PC-3 (cell line): Measurements from ENCODE around the gene CACNA1I. TPM values are rescaled to one million over a fixed set of nuclear protein-coding genes. Genes with fewer than 3 reads are reported as not detected.

Experiments used
- ATAC-seq: fragments of 200-7000 bp; cut with Tn5 transposase; 2 replicates; pipeline ENCODE4 v1.9.1; 2020; ENCODE audit warnings: mild to moderate bottlenecking, moderate library complexity
- BruUV-seq: library from RNA; stranded (reverse); fragments of 400-500 nt; replicated peaks from 2 replicates; lab custom pipeline; 2021; lab: Mats Ljungman, UMichigan
- CTCF ChIA-PET: fragments of 300-600 bp; sonication (Branson Sonifier 250); formaldehyde crosslinking; loops from one replicate; lab custom pipeline; 2022; ENCODE audit warnings: antibody characterized with exemption; lab: Charles Lee
- POLR2A ChIA-PET: fragments of 300-600 bp; sonication (Branson Sonifier 250); formaldehyde crosslinking; loops from one replicate; lab custom pipeline; 2022; ENCODE audit warnings: antibody characterized with exemption; ENCODE audit not compliant: unreplicated experiment; lab: Charles Lee
- DNase-seq: peaks from one replicate; pipeline ENCODE4 v3.0.0-alpha.2; 2015
- H2AFZ ChIP-seq: fragments of 300-600 bp; sonication (generic); 2 replicates; pipeline ENCODE4 v1.6.0; 2016; ENCODE audit warnings: antibody characterized with exemption, low read length
- H3F3A ChIP-seq: fragments of 300-600 bp; sonication (generic); one replicate; pipeline ENCODE4 v1.6.0; 2017; ENCODE audit warnings: antibody characterized with exemption, low read length, control low read depth, mild to moderate bottlenecking; ENCODE audit not compliant: unreplicated experiment
- H3K27ac ChIP-seq: fragments of 300-600 bp; sonication (generic); 2 replicates; pipeline ENCODE4 v1.5.1; 2016; ENCODE audit warnings: mild to moderate bottlenecking, low read length
- H3K27me3 ChIP-seq: fragments of 300-600 bp; sonication (generic); 2 replicates; pipeline ENCODE4 v1.6.1; 2016; ENCODE audit warnings: low read length, mixed read lengths
- H3K36me3 ChIP-seq: fragments of 300-600 bp; sonication (generic); 2 replicates; pipeline ENCODE4 v1.6.1; 2016; ENCODE audit warnings: low read depth, mixed run types, low read length, mixed read lengths
- H3K4me1 ChIP-seq: fragments of 300-600 bp; sonication (generic); 2 replicates; pipeline ENCODE4 v1.5.1; 2016; ENCODE audit warnings: low read length; ENCODE audit not compliant: insufficient read depth
- H3K4me2 ChIP-seq: fragments of 300-600 bp; sonication (generic); 2 replicates; pipeline ENCODE4 v1.6.0; 2016; ENCODE audit warnings: low read length
- H3K4me3 ChIP-seq: fragments of 300-600 bp; sonication (generic); 2 replicates; pipeline ENCODE4 v1.5.1; 2016; ENCODE audit warnings: mild to moderate bottlenecking, low read length, mixed read lengths
- H3K79me2 ChIP-seq: fragments of 300-600 bp; sonication (generic); 2 replicates; pipeline ENCODE4 v1.6.1; 2017; ENCODE audit warnings: low read length, mixed read lengths
- H3K9ac ChIP-seq: fragments of 300-600 bp; sonication (generic); 2 replicates; pipeline ENCODE4 v1.6.0; 2016; ENCODE audit warnings: mild to moderate bottlenecking, low read length
- H3K9me2 ChIP-seq: fragments of 300-600 bp; sonication (generic); replicated peaks from 2 replicates; pipeline ENCODE4 v1.6.1; 2016; ENCODE audit warnings: mixed run types, low read length, mixed read lengths
- H3K9me3 ChIP-seq: fragments of 300-600 bp; sonication (generic); 2 replicates; pipeline ENCODE4 v1.6.1; 2016; ENCODE audit warnings: low read length, mixed read lengths
- H4K20me1 ChIP-seq: fragments of 300-600 bp; sonication (generic); 2 replicates; pipeline ENCODE4 v1.6.1; 2016; ENCODE audit warnings: low read length, mixed read lengths
- EZH2 ChIP-seq: fragments of 300-600 bp; sonication (generic); IDR thresholded peaks from one replicate; pipeline ENCODE4 v1.6.1; 2017; ENCODE audit warnings: antibody characterized with exemption, mild to moderate bottlenecking, low read length; ENCODE audit not compliant: unreplicated experiment
- EZH2phosphoT487 ChIP-seq: fragments of 300-600 bp; sonication (generic); IDR thresholded peaks from 2 replicates; pipeline ENCODE4 v1.6.1; 2018; ENCODE audit warnings: mild to moderate bottlenecking, antibody characterized with exemption, low read length, borderline replicate concordance
- intact Hi-C: fragments of 100-400 bp; cut with micrococcal nuclease; formaldehyde crosslinking; loops from 2 replicates; pipeline ENCODE4 v1.9.0; 2023
- total RNA-seq: library from RNA; depleted of rRNA; stranded (reverse); fragments of >200 nt; gene quantifications from 2 replicates; pipeline ENCODE4 v1.2.3, GENCODE V29; 2014
- TF ChIP-seq, protein P1 (sequence below): fragments of 300-600 bp; sonication (generic); conservative IDR thresholded peaks from 2 replicates; pipeline ENCODE4 v1.5.1; 2017; ENCODE audit warnings: antibody characterized with exemption, low read depth, mild to moderate bottlenecking, low read length

CACNA1I gene
- total RNA-seq, 1 experiment from 2014 or later: not detected

DNA sequence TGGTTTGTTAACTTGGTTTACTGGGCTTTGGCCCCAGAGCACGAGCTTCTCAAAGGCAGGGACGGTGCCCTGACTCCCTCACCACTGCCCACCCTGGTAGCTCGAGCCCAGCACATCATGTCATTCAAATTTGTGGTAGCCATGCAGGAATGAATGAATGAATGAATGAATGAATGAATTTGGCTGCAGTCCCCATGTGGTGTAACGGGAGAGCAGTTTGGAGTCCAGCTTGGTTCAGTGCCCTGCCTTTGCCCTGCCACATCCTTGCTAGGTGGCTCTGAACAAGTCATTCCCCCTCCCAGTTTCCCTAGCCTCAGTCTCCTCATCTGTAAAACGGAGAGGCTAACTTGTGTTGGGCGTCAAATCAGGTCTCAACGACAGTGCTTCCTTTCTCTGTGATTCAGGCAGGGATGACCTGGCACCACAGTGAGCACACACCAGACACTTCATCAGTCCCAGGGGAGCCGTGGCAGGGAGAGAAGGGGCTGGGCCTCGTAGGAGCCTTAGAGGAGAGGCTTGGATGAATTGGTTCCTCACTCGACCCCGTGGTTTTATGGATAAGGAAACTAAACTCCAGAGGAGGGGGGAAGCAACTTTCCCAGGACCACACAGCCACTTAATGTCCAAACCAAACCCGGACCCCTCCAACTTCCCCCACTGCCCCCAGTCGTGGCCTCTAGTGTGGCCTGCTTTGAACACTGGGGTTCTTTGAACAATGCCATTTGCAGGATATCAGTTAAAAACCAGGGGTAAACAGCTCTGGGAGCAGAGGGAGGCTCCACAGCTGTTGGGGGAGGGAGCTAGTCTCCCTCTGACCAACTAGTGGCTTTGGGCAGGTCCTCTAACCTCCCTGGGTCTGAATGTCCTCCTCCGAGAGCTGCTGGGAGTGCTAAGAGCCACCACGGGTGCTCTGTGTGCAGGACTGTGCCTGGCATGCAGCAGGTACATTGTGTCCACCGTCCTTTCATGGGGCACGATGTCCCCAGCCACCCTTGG lies 86.2 kb downstream of the CACNA1I start:
- TF ChIP-seq EZH2phosphoT487: no peak
- TF ChIP-seq EZH2: no peak
- TF ChIP-seq, protein P1, sequence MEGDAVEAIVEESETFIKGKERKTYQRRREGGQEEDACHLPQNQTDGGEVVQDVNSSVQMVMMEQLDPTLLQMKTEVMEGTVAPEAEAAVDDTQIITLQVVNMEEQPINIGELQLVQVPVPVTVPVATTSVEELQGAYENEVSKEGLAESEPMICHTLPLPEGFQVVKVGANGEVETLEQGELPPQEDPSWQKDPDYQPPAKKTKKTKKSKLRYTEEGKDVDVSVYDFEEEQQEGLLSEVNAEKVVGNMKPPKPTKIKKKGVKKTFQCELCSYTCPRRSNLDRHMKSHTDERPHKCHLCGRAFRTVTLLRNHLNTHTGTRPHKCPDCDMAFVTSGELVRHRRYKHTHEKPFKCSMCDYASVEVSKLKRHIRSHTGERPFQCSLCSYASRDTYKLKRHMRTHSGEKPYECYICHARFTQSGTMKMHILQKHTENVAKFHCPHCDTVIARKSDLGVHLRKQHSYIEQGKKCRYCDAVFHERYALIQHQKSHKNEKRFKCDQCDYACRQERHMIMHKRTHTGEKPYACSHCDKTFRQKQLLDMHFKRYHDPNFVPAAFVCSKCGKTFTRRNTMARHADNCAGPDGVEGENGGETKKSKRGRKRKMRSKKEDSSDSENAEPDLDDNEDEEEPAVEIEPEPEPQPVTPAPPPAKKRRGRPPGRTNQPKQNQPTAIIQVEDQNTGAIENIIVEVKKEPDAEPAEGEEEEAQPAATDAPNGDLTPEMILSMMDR: no peak
- ChIA-PET CTCF (no interaction called here), POLR2A (no interaction called here)
- DNase-seq (no peak), ATAC-seq (no peak)
- no peak overlapping the region for H3K27ac ChIP-seq
- H3K9ac ChIP-seq: no peak overlapping the region
- BruUV-seq: no TSS peak
- no peaks in the 10 kb centered on the region for H3K4me1 ChIP-seq
- intact Hi-C loops: no loop called here
- H4K20me1 ChIP-seq: no peaks in the 10 kb centered on the region
- H3K9me3 ChIP-seq: no peaks in the 10 kb centered on the region
- no peaks in the 10 kb centered on the region for H3K36me3 ChIP-seq
- no peak overlapping the region for H2AFZ ChIP-seq
- H3K27me3 ChIP-seq: peaks cover 4% of the 10 kb centered on the region; the same call in 1 of the 2 replicates
- H3K9me2 ChIP-seq: no peaks in the 10 kb centered on the region
- H3K79me2 ChIP-seq: no peaks in the 10 kb centered on the region
- no peak overlapping the region for H3K4me3 ChIP-seq
- H3F3A ChIP-seq: no peaks in the 10 kb centered on the region
- no peak overlapping the region for H3K4me2 ChIP-seq

DNA sequence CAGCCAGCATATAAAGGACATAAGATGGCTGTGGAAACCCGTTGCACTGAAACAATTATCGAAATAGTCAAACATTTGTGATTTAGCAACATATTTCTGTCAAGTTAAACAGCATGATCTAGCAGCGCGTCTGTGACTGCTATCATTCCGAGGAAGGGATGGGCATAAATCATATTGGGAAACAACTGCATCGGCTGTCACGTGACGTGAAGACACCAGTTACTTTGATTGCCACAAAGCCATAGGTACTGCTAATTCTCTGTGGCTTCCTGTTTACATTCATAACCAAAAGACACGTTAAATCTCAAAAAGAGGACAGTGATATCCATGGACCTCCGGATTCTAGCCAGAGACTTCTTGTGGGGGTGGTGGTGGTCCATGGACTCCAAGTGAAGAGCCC lies 87.8 kb downstream of the CACNA1I start:
- Histone ChIP-seq H3K4me3 (no peak overlapping the region), H3K9ac (no peak overlapping the region), H3K4me1 (no peaks in the 10 kb centered on the region), H3K4me2 (no peak overlapping the region), H3K27ac (no peak overlapping the region), H4K20me1 (no peaks in the 10 kb centered on the region), H3K27me3 (peaks cover 4% of the 10 kb centered on the region; the same call in 1 of the 2 replicates), H3F3A (no peaks in the 10 kb centered on the region), H3K79me2 (no peaks in the 10 kb centered on the region), H3K36me3 (no peaks in the 10 kb centered on the region), H3K9me3 (no peaks in the 10 kb centered on the region), H2AFZ (no peak overlapping the region), H3K9me2 (no peaks in the 10 kb centered on the region)
- ATAC-seq: no peak
- DNase-seq: no peak
- intact Hi-C loops: no loop called here
- ChIA-PET POLR2A (no interaction called here), CTCF (no interaction called here)
- BruUV-seq: no TSS peak
- no peak for TF ChIP-seq EZH2phosphoT487

DNA sequence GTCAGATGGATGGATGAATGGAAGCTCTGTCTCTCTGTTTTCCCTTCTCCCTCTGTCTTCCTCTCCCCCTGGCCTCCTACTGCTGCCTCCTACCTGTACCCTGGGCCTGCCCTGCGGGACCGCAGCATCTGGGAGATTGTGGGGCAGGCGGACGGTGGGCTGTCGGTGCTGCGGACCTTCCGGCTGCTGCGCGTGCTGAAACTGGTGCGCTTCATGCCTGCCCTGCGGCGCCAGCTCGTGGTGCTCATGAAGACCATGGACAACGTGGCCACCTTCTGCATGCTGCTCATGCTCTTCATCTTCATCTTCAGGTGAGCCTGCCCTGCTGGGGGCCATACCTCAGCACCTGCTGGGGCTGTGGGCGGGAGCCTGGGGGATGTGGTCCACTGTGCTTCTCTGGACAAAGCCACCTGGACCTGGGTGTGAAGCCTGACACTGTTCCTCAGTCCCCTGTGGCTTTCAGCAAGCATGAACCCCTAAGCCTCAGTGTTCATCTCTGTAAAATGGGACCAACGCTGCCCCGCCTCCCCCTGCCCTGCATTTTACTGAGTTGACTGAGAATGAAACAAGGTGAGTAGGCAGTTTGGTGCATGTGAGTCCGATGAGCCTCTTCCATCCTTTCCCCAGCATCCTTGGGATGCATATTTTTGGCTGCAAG lies 88.4 kb downstream of the CACNA1I start:
- no peaks in the 10 kb centered on the region for H3K9me2 ChIP-seq

More for the DNA sequence above, 88.4 kb downstream of the CACNA1I start:
- intact Hi-C loops: no loop called here
- Histone ChIP-seq H3K4me2 (no peak overlapping the region), H3K27me3 (peaks cover 4% of the 10 kb centered on the region; the same call in 1 of the 2 replicates), H3K4me1 (peaks cover under 1% of the 10 kb centered on the region; the same call in 1 of the 2 replicates), H2AFZ (no peak overlapping the region), H3K79me2 (no peaks in the 10 kb centered on the region), H3K27ac (no peak overlapping the region), H3F3A (no peaks in the 10 kb centered on the region), H4K20me1 (no peaks in the 10 kb centered on the region), H3K4me3 (no peak overlapping the region), H3K9me3 (no peaks in the 10 kb centered on the region), H3K36me3 (no peaks in the 10 kb centered on the region), H3K9ac (no peak overlapping the region)
- ChIA-PET POLR2A (no interaction called here), CTCF (no interaction called here)
- ATAC-seq (no peak), DNase-seq (no peak)
- TF ChIP-seq EZH2 (no peak), EZH2phosphoT487 (no peak)
- TF ChIP-seq, protein P1: no peak
- no TSS peak for BruUV-seq
